Bronchial epithelial cell (primary cell): ENCODE data around the gene TMEM167B. TPM values are rescaled to one million over a fixed set of nuclear protein-coding genes. Genes with fewer than 3 reads are reported as not detected.

Source experiments
- DNase-seq: peaks from one replicate; pipeline ENCODE4 v3.0.0-alpha.2; 2010; ENCODE audit warnings: low read depth
- FAIRE-seq: peaks from 2 replicates; lab custom pipeline; 2011; peaks lifted over from hg19 to GRCh38; lab: Jason Lieb, UNC
- H3K27me3 ChIP-seq: 2 replicates; pipeline ENCODE4 v1.5.1; 2011; ENCODE audit warnings: low read length; ENCODE audit not compliant: control insufficient read depth, insufficient read depth
- H3K36me3 ChIP-seq: 2 replicates; pipeline ENCODE4 v1.5.1; 2011; ENCODE audit warnings: low read length; ENCODE audit not compliant: control insufficient read depth, insufficient read depth
- H3K4me3 ChIP-seq: 2 replicates; pipeline ENCODE4 v1.5.1; 2011; ENCODE audit warnings: mild to moderate bottlenecking, low read depth, low read length, control low read depth
- CTCF ChIP-seq: IDR thresholded peaks from 2 replicates; pipeline ENCODE4 v1.5.1; 2011; ENCODE audit warnings: mild to moderate bottlenecking, moderate library complexity, low read length, control low read depth, inconsistent platforms; ENCODE audit not compliant: insufficient read depth, severe bottlenecking
- total RNA-seq: library from RNA; depleted of rRNA; stranded (reverse); fragments of >200 nt; gene quantifications from 2 replicates; pipeline ENCODE4 v1.2.1, GENCODE V29; 2014

TMEM167B gene
- total RNA-seq, 1 donor from 2014 or later: 52.7 TPM

GRCh38 chr1:109075531-109076490 is 14.8 kb upstream of the TMEM167B start, which contains the start of gene TAF13:
Gene TAF13, minus strand, starts transcription at chr1:109076003. Its CDS starts 56 bp downstream, at chr1:109075947.
- H3K36me3 ChIP-seq: no peaks in the 10 kb centered on the region
- H3K4me3 ChIP-seq: peak within 1 kb of the TSS; percentile 54
- no peaks in the 10 kb centered on the region for H3K27me3 ChIP-seq
- DNase-seq: peak; percentile 87
- no peak for FAIRE-seq
- peak; percentile 46 for TF ChIP-seq CTCF

- H3K36me3 ChIP-seq: no peaks in the 10 kb centered on the region
- H3K27me3 ChIP-seq: no peaks in the 10 kb centered on the region
- DNase-seq (no peak), FAIRE-seq (no peak)
- no peak overlapping the region for H3K4me3 ChIP-seq
- no peak for TF ChIP-seq CTCF
Observed at GRCh38 chr1:109078317-109078716, 12.2 kb upstream of the TMEM167B start.

- Histone ChIP-seq H3K27me3 (no peaks in the 10 kb centered on the region), H3K36me3 (no peaks in the 10 kb centered on the region), H3K4me3 (no peak overlapping the region)
- no peak for TF ChIP-seq CTCF
- FAIRE-seq: no peak
- no peak for DNase-seq
Observed at GRCh38 chr1:109079240-109079622, 11.3 kb upstream of the TMEM167B start.

- no peak for DNase-seq
- Histone ChIP-seq H3K36me3 (no peaks in the 10 kb centered on the region), H3K4me3 (no peak overlapping the region), H3K27me3 (no peaks in the 10 kb centered on the region)
- FAIRE-seq: no peak
- no peak for TF ChIP-seq CTCF
Observed at GRCh38 chr1:109080441-109081082, 10.0 kb upstream of the TMEM167B start.

- H3K4me3 ChIP-seq: no peak overlapping the region
- DNase-seq (no peak), FAIRE-seq (no peak)
- no peaks in the 10 kb centered on the region for H3K27me3 ChIP-seq
- H3K36me3 ChIP-seq: no peaks in the 10 kb centered on the region
- no peak for TF ChIP-seq CTCF
Observed at GRCh38 chr1:109083501-109083900, 7.1 kb upstream of the TMEM167B start.
